Tracheal epithelial cell (primary cell): Measurements from ENCODE around the gene CABS1. TPM values are rescaled to one million over a fixed set of nuclear protein-coding genes. Genes with fewer than 3 reads are reported as not detected.

Experiments
- total RNA-seq: library from RNA; depleted of rRNA; stranded (reverse); fragments of >200 nt; gene quantifications from 2 replicates; pipeline ENCODE4 v1.2.1, GENCODE V29; 2014

CABS1 gene
- total RNA-seq, result not detected in 2 replicates

GRCh38 chr4:70334681-70335080 is at the start of gene CABS1:
Gene CABS1 (plus strand): TSS chr4:70334981. CDS start chr4:70335040, 59 bp downstream.

GRCh38 chr4:70360460-70360859 is 25.7 kb downstream of the CABS1 start, which contains the start of gene SMR3A:
Gene SMR3A (plus strand): TSS chr4:70360760. CDS start chr4:70362116, 1,356 bp downstream.

GRCh38 chr4:70382691-70383181 is 48.0 kb downstream of the CABS1 start, which contains the start of gene SMR3B:
Gene SMR3B (plus strand): TSS chr4:70383131. CDS start chr4:70384511, 1,380 bp downstream.

Other genes starting within 250 kb of the CABS1 start
- gene PRR27, start 180.7 kb upstream of the CABS1 start, total RNA-seq, result not detected in 2 replicates
- gene ODAM, start 139.3 kb upstream of the CABS1 start, total RNA-seq, result not detected in 2 replicates
- gene FDCSP, start 108.9 kb upstream of the CABS1 start, total RNA-seq, result not detected in 2 replicates
- not detected in 2 replicates for gene CSN3, start 92.4 kb upstream of the CABS1 start, total RNA-seq
- not detected in 2 replicates for gene SMR3A, start 25.8 kb downstream of the CABS1 start, total RNA-seq
- not detected in 2 replicates for gene SMR3B, start 48.1 kb downstream of the CABS1 start, total RNA-seq
- not detected in 2 replicates for gene OPRPN, start 63.0 kb downstream of the CABS1 start, total RNA-seq
- gene MUC7, start 137.2 kb downstream of the CABS1 start, total RNA-seq, result not detected in 2 replicates
- gene AMTN, start 183.6 kb downstream of the CABS1 start, total RNA-seq, result 0.85 and 1.9 TPM in 2 replicates